A549 treated with Hydrocortisone at 1 μM for 4 hours (cell line): ENCODE results near the gene EDDM3A. TPM values are rescaled to one million over a fixed set of nuclear protein-coding genes. Genes with fewer than 3 reads are reported as not detected.

Experiments used
- total RNA-seq: library from RNA; stranded (reverse); fragments of 200-300 nt; extraction: Qiagen RNA extraction; gene quantifications from 5 replicates; pipeline ENCODE4 v1.2.3, GENCODE V29; 2022

The EDDM3A gene, protein sequence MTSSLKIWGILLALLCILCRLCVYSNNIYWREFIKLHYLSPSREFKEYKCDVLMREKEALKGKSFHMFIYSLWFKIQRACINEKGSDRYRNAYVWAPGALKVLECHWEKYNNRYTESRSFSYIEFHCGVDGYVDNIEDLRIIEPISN
- not detected in 5 replicates for total RNA-seq

GRCh38 chr14:20745571-20746358 lies at the start of gene EDDM3A:
TSS of gene EDDM3A (plus strand) at chr14:20745887. CDS start at chr14:20747581, 1,694 bp downstream.

Other genes with a start within 250 kb of the EDDM3A start
- gene RNASE10, start 240.3 kb upstream of the EDDM3A start, total RNA-seq: 0.13 to 0.58 TPM (median 0.34 TPM) in 5 replicates
- gene RNASE9, start 184.8 kb upstream of the EDDM3A start, total RNA-seq: not detected in 5 replicates
- gene RNASE11, start 157.9 kb upstream of the EDDM3A start, total RNA-seq: not detected in 5 replicates
- not detected in 5 replicates for gene RNASE12, start 154.5 kb upstream of the EDDM3A start, total RNA-seq
- gene OR6S1, start 104.2 kb upstream of the EDDM3A start, total RNA-seq: not detected in 5 replicates
- 5.6 to 8.6 TPM (median 6.9 TPM) in 5 replicates for gene RNASE4, start 61.3 kb upstream of the EDDM3A start, total RNA-seq
- gene ANG, start 57.1 kb upstream of the EDDM3A start, total RNA-seq: 6.7 to 11.3 TPM (median 10.5 TPM) in 5 replicates
- not detected in 5 replicates for gene EDDM3B, start 22.5 kb downstream of the EDDM3A start, total RNA-seq
- not detected in 5 replicates for gene RNASE6, start 35.4 kb downstream of the EDDM3A start, total RNA-seq
- gene RNASE1, start 57.0 kb downstream of the EDDM3A start, total RNA-seq: 0.12 to 0.31 TPM (median 0.15 TPM) in 5 replicates
- gene RNASE3, start 145.5 kb downstream of the EDDM3A start, total RNA-seq: not detected in 5 replicates
- gene RNASE2, start 209.6 kb downstream of the EDDM3A start, total RNA-seq: not detected in 5 replicates
- 67.0 to 76.5 TPM (median 72.4 TPM) in 5 replicates for gene METTL17, start 244.1 kb downstream of the EDDM3A start, total RNA-seq